GM12892 (cell line): Measurements from ENCODE around the gene CACNA1E.

ENCODE experiments used
- POLR2A ChIP-seq: IDR thresholded peaks from 2 replicates; pipeline ENCODE4 v1.6.1; 2011; ENCODE audit warnings: low read depth, low read length, control low read depth
- POLR2AphosphoS5 ChIP-seq: IDR thresholded peaks from 2 replicates; pipeline ENCODE4 v1.6.1; 2011; ENCODE audit warnings: low read depth, low read length, control low read depth
- TAF1 ChIP-seq: IDR thresholded peaks from 2 replicates; pipeline ENCODE4 v1.6.1; 2011; ENCODE audit warnings: low read depth, mild to moderate bottlenecking, control low read depth, low read length, borderline replicate concordance

DNA sequence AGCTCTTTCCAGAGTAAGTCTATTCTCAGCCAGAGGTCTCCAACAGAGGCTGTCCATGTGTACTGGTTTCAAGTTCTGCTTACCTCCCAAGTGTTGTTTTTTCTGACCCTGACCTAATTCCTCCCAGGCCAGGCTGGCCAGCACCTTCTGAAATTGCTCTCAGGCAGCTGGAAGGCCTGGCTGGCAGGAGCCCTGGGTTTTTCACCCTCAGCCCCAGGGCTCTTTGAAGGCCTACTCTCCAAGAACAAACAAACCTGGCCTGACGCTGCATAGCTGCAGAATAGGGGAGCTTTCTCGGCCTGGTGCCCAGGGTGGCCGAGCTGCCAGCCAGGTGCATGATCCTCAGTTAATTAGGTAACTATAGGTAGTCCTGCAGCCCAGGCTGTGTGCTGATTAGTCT is 147.5 kb downstream of the CACNA1E start:
- TF ChIP-seq POLR2A (no peak), TAF1 (no peak), POLR2AphosphoS5 (no peak)
